Nephron (organoid): ENCODE measurements around the gene PARP16.

ENCODE experiments used
- H3K27ac Mint-ChIP-seq, 3 experiments: 2 replicates each; pipeline ENCODE4 v1.8.0; 2020; ENCODE audit warnings: mixed read lengths in 3 of 3, mild to moderate bottlenecking in 2 of 3, moderate library complexity in 1 of 3
- H3K27me3 Mint-ChIP-seq: 2 replicates; pipeline ENCODE4 v1.8.0; 2021; ENCODE audit warnings: low read depth, mild to moderate bottlenecking, moderate library complexity, mixed read lengths
- H3K36me3 Mint-ChIP-seq: 2 replicates; pipeline ENCODE4 v1.8.0; 2020; ENCODE audit warnings: low read depth, mixed read lengths
- H3K4me1 Mint-ChIP-seq: 2 replicates; pipeline ENCODE4 v1.8.0; 2020; ENCODE audit warnings: mixed read lengths
- H3K4me3 Mint-ChIP-seq, 3 experiments: 2 replicates each; pipeline ENCODE4 v1.8.0; 2020; ENCODE audit warnings: mild to moderate bottlenecking in 3 of 3, mixed read lengths in 3 of 3, moderate library complexity in 2 of 3
- H3K9me3 Mint-ChIP-seq: 2 replicates; pipeline ENCODE4 v1.8.0; 2020; ENCODE audit warnings: mixed read lengths
- CTCF ChIP-seq, 3 experiments: fragments of 200-600 bp; sonication (generic); IDR thresholded peaks; one replicate each; pipeline ENCODE4 v1.5.0; 2021; ENCODE audit warnings: antibody characterized with exemption in 3 of 3; ENCODE audit not compliant: unreplicated experiment in 3 of 3

PARP16 gene

GRCh38 chr15:65222891-65223290, 63.8 kb downstream of the PARP16 start:
- Mint-ChIP-seq H3K9me3 (no peaks in the 10 kb centered on the region), H3K4me3 (no peak overlapping the region), H3K4me1 (no peaks in the 10 kb centered on the region), H3K27ac (no peak overlapping the region), H3K27me3 (no peaks in the 10 kb centered on the region), H3K36me3 (no peaks in the 10 kb centered on the region)
- TF ChIP-seq CTCF (IDR thresholded peaks at IDR 0.05; ENCODE audit: unreplicated experiment in 3 of 3): no peak

GRCh38 chr15:65221697-65222096, 65.0 kb downstream of the PARP16 start:
- no peak overlapping the region for H3K4me3 Mint-ChIP-seq
- H3K36me3 Mint-ChIP-seq: no peaks in the 10 kb centered on the region
- no peak for TF ChIP-seq CTCF (IDR thresholded peaks at IDR 0.05; ENCODE audit: unreplicated experiment in 3 of 3)
- no peaks in the 10 kb centered on the region for H3K27me3 Mint-ChIP-seq
- H3K4me1 Mint-ChIP-seq: no peaks in the 10 kb centered on the region
- H3K27ac Mint-ChIP-seq: no peak overlapping the region
- H3K9me3 Mint-ChIP-seq: no peaks in the 10 kb centered on the region

GRCh38 chr15:65219137-65219536, 67.5 kb downstream of the PARP16 start:
- no peaks in the 10 kb centered on the region for H3K36me3 Mint-ChIP-seq
- H3K4me1 Mint-ChIP-seq: peaks cover 4% of the 10 kb centered on the region
- no peak overlapping the region for H3K4me3 Mint-ChIP-seq
- no peak for TF ChIP-seq CTCF (IDR thresholded peaks at IDR 0.05; ENCODE audit: unreplicated experiment in 3 of 3)
- H3K9me3 Mint-ChIP-seq: no peaks in the 10 kb centered on the region
- H3K27ac Mint-ChIP-seq: no peak overlapping the region
- no peaks in the 10 kb centered on the region for H3K27me3 Mint-ChIP-seq

- H3K9me3 Mint-ChIP-seq: no peaks in the 10 kb centered on the region
These were observed 68.9 kb downstream of the PARP16 start for GRCh38 chr15:65217526-65218482.

GRCh38 chr15:65215496-65215895, 71.2 kb downstream of the PARP16 start:
- Mint-ChIP-seq H3K27me3 (no peaks in the 10 kb centered on the region), H3K27ac (peak overlapping the region in 1 of 3 experiments; percentile 13), H3K4me1 (peaks cover 38% of the 10 kb centered on the region), H3K4me3 (no peak overlapping the region), H3K9me3 (no peaks in the 10 kb centered on the region), H3K36me3 (no peaks in the 10 kb centered on the region)
- TF ChIP-seq CTCF (IDR thresholded peaks at IDR 0.05; ENCODE audit: unreplicated experiment in 3 of 3): no peak

More at GRCh38 chr15:65217526-65218482, 68.9 kb downstream of the PARP16 start:
- TF ChIP-seq CTCF (IDR thresholded peaks at IDR 0.05; ENCODE audit: unreplicated experiment in 3 of 3): no peak
- Mint-ChIP-seq H3K4me1 (peaks cover 15% of the 10 kb centered on the region), H3K27ac (no peak overlapping the region), H3K4me3 (no peak overlapping the region), H3K36me3 (no peaks in the 10 kb centered on the region), H3K27me3 (no peaks in the 10 kb centered on the region)

- H3K4me1 Mint-ChIP-seq: peaks cover 53% of the 10 kb centered on the region
- H3K36me3 Mint-ChIP-seq: no peaks in the 10 kb centered on the region
- no peak for TF ChIP-seq CTCF (IDR thresholded peaks at IDR 0.05; ENCODE audit: unreplicated experiment in 3 of 3)
- H3K9me3 Mint-ChIP-seq: no peaks in the 10 kb centered on the region
- peak overlapping the region in 2 of 3 experiments; percentile 3 to 92 for H3K27ac Mint-ChIP-seq
- no peak overlapping the region for H3K4me3 Mint-ChIP-seq
- no peaks in the 10 kb centered on the region for H3K27me3 Mint-ChIP-seq
These were observed 72.7 kb downstream of the PARP16 start for GRCh38 chr15:65214010-65214409.
